ENCODE measurements around the gene ZNF668.

ZNF668 gene

GRCh38 chr16:31033709-31034492 lies 40.1 kb downstream of the ZNF668 start:
- no peak for TF ChIP-seq CTCF (IDR thresholded peaks at IDR 0.05; ENCODE audit: low read depth, low read length, missing control alignments)
- H3K4me3 ChIP-seq (ENCODE audit: low read depth, low read length), result peak overlapping the region; percentile 93
- DNase-seq (ENCODE audit: low read depth), result peak; percentile 45

GRCh38 chr16:31032736-31033708 lies 41.0 kb downstream of the ZNF668 start, which contains the start of gene STX4:
Gene STX4 (plus strand): TSS chr16:31033558. CDS start chr16:31033806, 248 bp downstream.
- TF ChIP-seq CTCF (IDR thresholded peaks at IDR 0.05; ENCODE audit: low read depth, low read length, missing control alignments), result no peak
- peak; percentile 95 for DNase-seq (ENCODE audit: low read depth)
- H3K4me3 ChIP-seq (ENCODE audit: low read depth, low read length), result peak within 1 kb of the TSS; percentile 93

- no peak overlapping the region for H3K4me3 ChIP-seq (ENCODE audit: low read depth, low read length)
- DNase-seq (ENCODE audit: low read depth), result no peak
- no peak for TF ChIP-seq CTCF (IDR thresholded peaks at IDR 0.05; ENCODE audit: low read depth, low read length, missing control alignments)
Measured at GRCh38 chr16:31031276-31031675, 42.8 kb downstream of the ZNF668 start.

- DNase-seq (ENCODE audit: low read depth), result no peak
- H3K4me3 ChIP-seq (ENCODE audit: low read depth, low read length), result no peak overlapping the region
- no peak for TF ChIP-seq CTCF (IDR thresholded peaks at IDR 0.05; ENCODE audit: low read depth, low read length, missing control alignments)
Measured at GRCh38 chr16:31029272-31029671, 44.8 kb downstream of the ZNF668 start.

- TF ChIP-seq CTCF (IDR thresholded peaks at IDR 0.05; ENCODE audit: low read depth, low read length, missing control alignments), result no peak
- DNase-seq (ENCODE audit: low read depth), result no peak
Measured at GRCh38 chr16:31025339-31025738, 48.7 kb downstream of the ZNF668 start.

GRCh38 chr16:31023627-31024226 lies 50.3 kb downstream of the ZNF668 start:
- DNase-seq (ENCODE audit: low read depth), result no peak
- H3K4me3 ChIP-seq (ENCODE audit: low read depth, low read length), result no peak overlapping the region
- TF ChIP-seq CTCF (IDR thresholded peaks at IDR 0.05; ENCODE audit: low read depth, low read length, missing control alignments), result no peak

More at GRCh38 chr16:31025339-31025738, 48.7 kb downstream of the ZNF668 start:
- H3K4me3 ChIP-seq (ENCODE audit: low read depth, low read length), result no peak overlapping the region
